Endothelial cell of umbilical vein (primary cell): Measurements from ENCODE around the gene PRSS36. TPM values are rescaled to one million over a fixed set of nuclear protein-coding genes. Genes with fewer than 3 reads are reported as not detected.

ENCODE experiments used
- BruUV-seq: library from RNA; stranded (reverse); fragments of 400-500 nt; replicated peaks from 2 replicates; lab custom pipeline; 2021; lab: Mats Ljungman, UMichigan
- CTCF ChIA-PET: fragments of 300-600, 350-600 bp; sonication (Branson Sonifier 250); formaldehyde crosslinking; loops from one replicate; lab custom pipeline; 2021; ENCODE audit warnings: antibody characterized with exemption, inconsistent platforms; lab: Charles Lee
- POLR2A ChIA-PET: fragments of 300-600, 350-600 bp; sonication (Branson Sonifier 250); formaldehyde crosslinking; loops from one replicate; lab custom pipeline; 2021; ENCODE audit warnings: antibody characterized with exemption, inconsistent platforms; lab: Charles Lee
- DNase-seq: peaks from one replicate; pipeline ENCODE4 v3.0.0-alpha.2; 2011; ENCODE audit warnings: low read depth, low spot score
- FAIRE-seq: peaks from 2 replicates; lab custom pipeline; 2011; peaks lifted over from hg19 to GRCh38; lab: Jason Lieb, UNC
- H2AFZ ChIP-seq: 2 replicates; pipeline ENCODE4 v1.6.0; 2012; ENCODE audit warnings: low read depth, low read length, control low read depth, inconsistent platforms
- H3K27ac ChIP-seq: 2 replicates; pipeline ENCODE4 v1.5.1; 2011; ENCODE audit warnings: low read depth, mild to moderate bottlenecking, control low read depth, low read length, moderate library complexity; ENCODE audit not compliant: insufficient read depth
- H3K27me3 ChIP-seq, 2 experiments: 2 replicates each; pipeline versions ENCODE4 v1.6.0 to v1.6.1; 2011; ENCODE audit warnings: low read length in 2 of 2, mixed read lengths in 1 of 2; ENCODE audit not compliant: control insufficient read depth in 2 of 2, insufficient read depth in 2 of 2
- H3K36me3 ChIP-seq, 2 experiments: 2 replicates in 1 of 2; 3 replicates in 1 of 2; pipeline ENCODE4 v1.5.1; 2011; ENCODE audit warnings: low read length in 2 of 2, mild to moderate bottlenecking in 1 of 2, moderate library complexity in 1 of 2; ENCODE audit not compliant: control insufficient read depth in 2 of 2, insufficient read depth in 2 of 2; ENCODE audit errors: extremely low read depth in 1 of 2
- H3K4me1 ChIP-seq: 3 replicates; pipeline ENCODE4 v1.5.1; 2011; ENCODE audit warnings: mild to moderate bottlenecking, low read length; ENCODE audit not compliant: control insufficient read depth, insufficient read depth; ENCODE audit errors: extremely low read depth
- H3K4me2 ChIP-seq: 2 replicates; pipeline ENCODE4 v1.6.1; 2011; ENCODE audit warnings: low read length, control low read depth, mixed read lengths; ENCODE audit not compliant: insufficient read depth
- H3K4me3 ChIP-seq, 3 experiments: fragments of 200-600 bp in 1 of 3; sonication (generic), shearing (Covaris generic) in 1 of 3; replicated peaks in 1 of 3; 2 replicates each; pipeline ENCODE4 v1.5.1; 2011 to 2016; ENCODE audit warnings: control low read depth in 3 of 3, low read length in 3 of 3, mild to moderate bottlenecking in 2 of 3, inconsistent platforms in 1 of 3, low read depth in 1 of 3, moderate library complexity in 1 of 3; ENCODE audit not compliant: insufficient read depth in 1 of 3
- H3K79me2 ChIP-seq: 2 replicates; pipeline ENCODE4 v1.6.0; 2012; ENCODE audit warnings: low read length, inconsistent platforms; ENCODE audit not compliant: control insufficient read depth, insufficient read depth
- H3K9ac ChIP-seq: replicated peaks from 2 replicates; pipeline ENCODE3; 2011; ENCODE audit warnings: low read length, control low read depth; ENCODE audit not compliant: insufficient read depth; ENCODE audit errors: extremely low read depth
- H3K9me1 ChIP-seq: replicated peaks from 3 replicates; pipeline ENCODE4 v1.6.0; 2011; ENCODE audit warnings: mild to moderate bottlenecking, low read length; ENCODE audit not compliant: control insufficient read depth, insufficient read depth; ENCODE audit errors: extremely low read depth
- H3K9me3 ChIP-seq: replicated peaks from 2 replicates; pipeline ENCODE4 v1.5.1; 2012; ENCODE audit warnings: low read length, inconsistent platforms; ENCODE audit not compliant: control insufficient read depth, insufficient read depth
- H4K20me1 ChIP-seq: replicated peaks from 2 replicates; pipeline ENCODE3; 2011; ENCODE audit warnings: mild to moderate bottlenecking, low read length; ENCODE audit not compliant: control insufficient read depth, insufficient read depth; ENCODE audit errors: extremely low read depth
- EZH2 ChIP-seq: IDR thresholded peaks from 2 replicates; pipeline ENCODE4 v1.6.1; 2012; ENCODE audit warnings: borderline replicate concordance, low read depth, mild to moderate bottlenecking, moderate library complexity, low read length, inconsistent platforms; ENCODE audit not compliant: severe bottlenecking
- FOS ChIP-seq: IDR thresholded peaks from 2 replicates; pipeline ENCODE4 v1.6.1; 2011; ENCODE audit warnings: mild to moderate bottlenecking, low read length, moderate library complexity, borderline replicate concordance; ENCODE audit not compliant: insufficient read depth
- GATA2 ChIP-seq: IDR thresholded peaks from 2 replicates; pipeline ENCODE4 v1.7.0; 2011; ENCODE audit warnings: low read depth, mild to moderate bottlenecking, moderate library complexity, mixed read lengths, low read length; ENCODE audit not compliant: insufficient read length, insufficient read depth
- JUN ChIP-seq: IDR thresholded peaks from 2 replicates; pipeline ENCODE4 v1.6.1; 2011; ENCODE audit warnings: borderline replicate concordance, low read depth; ENCODE audit not compliant: insufficient read length, insufficient read depth
- MAX ChIP-seq: IDR thresholded peaks from 2 replicates; pipeline ENCODE4 v1.6.1; 2011; ENCODE audit not compliant: insufficient read depth, insufficient read length
- MYC ChIP-seq: IDR thresholded peaks from one replicate; pipeline ENCODE4 v1.6.1; 2011; ENCODE audit warnings: mild to moderate bottlenecking, low read depth, low read length
- POLR2A ChIP-seq: IDR thresholded peaks from 2 replicates; pipeline ENCODE4 v1.6.1; 2012; ENCODE audit warnings: low read depth, mild to moderate bottlenecking, control low read depth, low read length
- POLR2AphosphoS5 ChIP-seq: IDR thresholded peaks from 2 replicates; pipeline ENCODE4 v1.6.1; 2012; ENCODE audit warnings: low read depth, mild to moderate bottlenecking, control low read depth, low read length, moderate library complexity; ENCODE audit not compliant: insufficient read depth
- dilution Hi-C: fragments of 300-500 bp; cut with MboI; formaldehyde crosslinking; loops from one replicate; pipeline ENCODE4 v1.15.0; 2019; ENCODE audit warnings: low sequenced_read_pairs; ENCODE audit not compliant: extremely low pct_ligation_motif_present
- intact Hi-C: fragments of 100-400 bp; cut with micrococcal nuclease; formaldehyde crosslinking; loops from one replicate; pipeline ENCODE4 v1.10.0; 2022
- polyA plus RNA-seq, 4 experiments: library from polyadenylated mRNA; depleted of rRNA in 3 of 4; stranded (reverse) in 3 of 4; unstranded in 1 of 4; fragments of >200 nt; gene quantifications; 2 replicates each; pipeline versions ENCODE4 v1.2.1 to v1.2.3, GENCODE V29; 2011 to 2012; ENCODE audit warnings: missing spikeins in 1 of 4
- total RNA-seq: library from RNA; stranded (reverse); gene quantifications from 2 replicates; pipeline ENCODE4 v1.2.3, GENCODE V29; 2021
- TF ChIP-seq, protein P1 (sequence below), 2 donors: IDR thresholded peaks; 1 replicate in 1 of 2; 2 replicates in 1 of 2; pipeline ENCODE4 v1.5.1; 2011; ENCODE audit warnings: low read length in 2 of 2, mild to moderate bottlenecking in 2 of 2, moderate library complexity in 2 of 2, control low read depth in 1 of 2, inconsistent platforms in 1 of 2, low read depth in 1 of 2; ENCODE audit not compliant: insufficient read depth in 1 of 2; ENCODE audit errors: extremely low read depth in 1 of 2

Gene PRSS36
- total and polyA plus RNA-seq, 2 donors (not counting 3 experiments of a cell fraction or from before 2014, with no cell fraction given): 0.57 TPM; not detected in 1

- dilution Hi-C loops: no loop called here
Measured at GRCh38 chr16:31167315-31167714, 17.4 kb upstream of the PRSS36 start.

More at GRCh38 chr16:31167315-31167714, 17.4 kb upstream of the PRSS36 start:
- Histone ChIP-seq H3K79me2 (no peaks in the 10 kb centered on the region), H3K4me1 (no peaks in the 10 kb centered on the region), H2AFZ (no peak overlapping the region), H4K20me1 (no peaks in the 10 kb centered on the region), H3K4me2 (no peak overlapping the region), H3K27ac (no peak overlapping the region), H3K9ac (no peak overlapping the region), H3K36me3 (no peaks in the 10 kb centered on the region), H3K4me3 (no peak overlapping the region), H3K9me1 (no peaks in the 10 kb centered on the region), H3K9me3 (no peaks in the 10 kb centered on the region), H3K27me3 (no peaks in the 10 kb centered on the region)
- intact Hi-C loops: no loop called here
- ChIA-PET CTCF (no interaction called here), POLR2A (no interaction called here)
- DNase-seq (no peak), FAIRE-seq (no peak)
- no peak for TF ChIP-seq MYC
- TF ChIP-seq GATA2: no peak
- TF ChIP-seq EZH2: no peak
- TF ChIP-seq JUN: no peak
- TF ChIP-seq POLR2A: no peak
- TF ChIP-seq POLR2AphosphoS5: no peak
- TF ChIP-seq, protein P1, sequence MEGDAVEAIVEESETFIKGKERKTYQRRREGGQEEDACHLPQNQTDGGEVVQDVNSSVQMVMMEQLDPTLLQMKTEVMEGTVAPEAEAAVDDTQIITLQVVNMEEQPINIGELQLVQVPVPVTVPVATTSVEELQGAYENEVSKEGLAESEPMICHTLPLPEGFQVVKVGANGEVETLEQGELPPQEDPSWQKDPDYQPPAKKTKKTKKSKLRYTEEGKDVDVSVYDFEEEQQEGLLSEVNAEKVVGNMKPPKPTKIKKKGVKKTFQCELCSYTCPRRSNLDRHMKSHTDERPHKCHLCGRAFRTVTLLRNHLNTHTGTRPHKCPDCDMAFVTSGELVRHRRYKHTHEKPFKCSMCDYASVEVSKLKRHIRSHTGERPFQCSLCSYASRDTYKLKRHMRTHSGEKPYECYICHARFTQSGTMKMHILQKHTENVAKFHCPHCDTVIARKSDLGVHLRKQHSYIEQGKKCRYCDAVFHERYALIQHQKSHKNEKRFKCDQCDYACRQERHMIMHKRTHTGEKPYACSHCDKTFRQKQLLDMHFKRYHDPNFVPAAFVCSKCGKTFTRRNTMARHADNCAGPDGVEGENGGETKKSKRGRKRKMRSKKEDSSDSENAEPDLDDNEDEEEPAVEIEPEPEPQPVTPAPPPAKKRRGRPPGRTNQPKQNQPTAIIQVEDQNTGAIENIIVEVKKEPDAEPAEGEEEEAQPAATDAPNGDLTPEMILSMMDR (IDR thresholded peaks at IDR 0.05; ENCODE audit: extremely low read depth in 1 of 2, insufficient read depth in 1 of 2, low read depth in 1 of 2, low read length in 2 of 2): no peak
- no peak for TF ChIP-seq MAX
- TF ChIP-seq FOS: no peak
- BruUV-seq: no TSS peak
